NCI-H345 treated with DMSO at 0.1 percent for 48 hours (cell line): ENCODE measurements around the gene DDX17.

Source experiments
- DNase-seq: peaks from one replicate; lab custom pipeline; 2025; ENCODE audit not compliant: unreplicated experiment; lab: John Stamatoyannopoulos, UW

The DDX17 gene

DNA sequence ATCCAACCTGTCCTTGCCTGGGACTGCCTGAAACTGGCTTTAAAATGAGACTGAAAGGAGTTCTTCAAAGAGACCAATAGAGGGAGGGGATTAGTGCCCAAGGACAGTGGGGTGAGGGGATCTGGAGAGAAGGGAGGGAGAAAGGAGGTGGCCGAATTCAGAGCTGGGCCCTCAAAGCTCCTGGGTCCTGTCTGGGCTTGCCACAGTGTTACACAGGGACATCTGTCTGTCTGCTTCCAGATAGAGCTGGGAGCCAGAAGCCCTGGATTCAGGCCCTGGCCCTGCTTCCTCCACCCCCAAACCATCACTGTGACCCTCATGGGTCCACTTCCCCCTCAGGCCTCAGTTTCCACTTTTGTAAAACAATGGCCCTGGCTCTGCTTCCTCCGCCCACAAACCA, 54.7 kb downstream of the DDX17 start:
- DNase-seq: no peak

DNA sequence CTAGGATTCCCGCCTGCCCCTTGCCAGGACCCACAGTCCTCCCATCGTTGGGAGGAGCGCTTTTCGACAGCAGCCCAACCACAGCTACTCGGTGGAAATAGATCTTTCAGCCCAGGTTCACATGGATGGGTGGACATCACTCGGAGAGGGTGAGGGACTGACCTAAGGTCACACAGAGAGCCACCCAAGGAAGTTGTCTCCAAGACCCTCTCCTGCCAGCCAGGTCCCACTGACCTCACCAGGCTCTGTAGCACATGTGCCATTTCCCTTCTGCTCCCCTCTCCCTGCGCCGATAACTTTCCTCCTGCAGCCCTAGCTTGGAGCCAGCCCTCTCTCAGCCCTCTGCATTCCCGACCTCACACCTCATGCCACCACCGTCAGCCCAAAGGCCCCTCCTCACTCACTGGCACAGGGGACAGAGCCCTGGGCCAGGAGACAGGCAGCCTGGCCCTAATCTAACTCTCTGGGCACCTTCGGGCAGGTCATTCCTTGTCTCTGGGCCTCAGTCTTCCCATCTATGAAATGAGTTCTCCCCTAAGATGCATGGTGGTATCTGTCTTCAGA, 55.8 kb downstream of the DDX17 start:
- DNase-seq: no peak

DNA sequence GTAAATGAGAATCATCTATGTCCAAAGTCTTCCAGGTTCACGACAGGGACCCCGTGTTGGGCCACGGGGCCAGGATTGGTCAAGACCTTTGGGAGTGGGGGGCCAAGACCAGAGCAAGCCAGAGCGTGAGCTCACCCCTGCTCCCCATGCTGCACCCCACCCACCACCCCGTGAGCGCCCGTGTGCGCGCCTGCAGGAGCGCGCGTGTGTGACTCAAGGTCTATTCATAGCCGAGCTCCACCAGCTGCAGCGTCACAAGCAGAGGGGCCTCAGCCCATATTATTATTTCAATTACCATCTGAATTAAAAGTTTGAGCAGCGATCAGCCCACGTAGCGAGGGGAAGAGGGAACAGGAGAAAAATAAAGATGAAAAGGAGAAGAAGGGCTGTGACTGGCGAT, 56.3 kb downstream of the DDX17 start:
- DNase-seq: no peak

DNA sequence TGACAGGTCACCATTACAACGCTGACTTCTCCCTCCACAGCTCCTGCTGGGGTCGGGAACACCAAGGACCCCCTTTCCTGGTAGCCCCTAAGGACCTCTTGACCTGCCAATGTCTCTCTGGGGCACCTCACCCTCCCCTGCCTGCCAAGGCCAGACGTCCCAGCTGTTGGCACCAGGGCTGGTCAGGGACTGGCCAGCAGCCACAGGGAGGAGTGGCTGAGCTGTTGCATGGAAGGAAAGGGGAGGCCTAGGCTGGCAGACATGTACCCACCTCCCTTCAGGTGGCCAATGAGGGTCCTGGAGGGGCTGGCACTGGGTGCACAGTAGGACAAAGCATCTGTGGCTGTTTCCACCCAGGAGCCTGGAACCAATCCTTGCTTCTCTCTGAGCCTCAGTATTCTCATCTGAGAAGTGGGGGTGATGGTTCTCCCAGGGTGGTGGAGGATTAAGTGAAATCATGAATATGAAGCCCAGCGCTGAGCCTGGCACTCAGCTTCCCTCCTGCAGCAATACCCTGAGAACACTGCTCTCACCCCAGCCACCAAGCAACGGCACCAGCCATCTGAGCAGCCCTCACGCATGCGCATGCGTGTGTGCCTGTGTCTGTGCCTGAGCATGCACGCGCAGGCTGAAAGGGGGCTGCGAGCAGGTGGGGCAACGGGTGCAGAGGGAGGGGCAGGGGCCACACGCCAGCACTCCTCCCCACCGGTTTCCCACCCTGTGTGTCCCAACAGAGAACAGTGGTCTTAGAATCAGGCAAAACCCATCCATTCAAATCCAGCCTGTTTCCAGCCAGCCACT, 57.0 kb downstream of the DDX17 start:
- no peak for DNase-seq

DNA sequence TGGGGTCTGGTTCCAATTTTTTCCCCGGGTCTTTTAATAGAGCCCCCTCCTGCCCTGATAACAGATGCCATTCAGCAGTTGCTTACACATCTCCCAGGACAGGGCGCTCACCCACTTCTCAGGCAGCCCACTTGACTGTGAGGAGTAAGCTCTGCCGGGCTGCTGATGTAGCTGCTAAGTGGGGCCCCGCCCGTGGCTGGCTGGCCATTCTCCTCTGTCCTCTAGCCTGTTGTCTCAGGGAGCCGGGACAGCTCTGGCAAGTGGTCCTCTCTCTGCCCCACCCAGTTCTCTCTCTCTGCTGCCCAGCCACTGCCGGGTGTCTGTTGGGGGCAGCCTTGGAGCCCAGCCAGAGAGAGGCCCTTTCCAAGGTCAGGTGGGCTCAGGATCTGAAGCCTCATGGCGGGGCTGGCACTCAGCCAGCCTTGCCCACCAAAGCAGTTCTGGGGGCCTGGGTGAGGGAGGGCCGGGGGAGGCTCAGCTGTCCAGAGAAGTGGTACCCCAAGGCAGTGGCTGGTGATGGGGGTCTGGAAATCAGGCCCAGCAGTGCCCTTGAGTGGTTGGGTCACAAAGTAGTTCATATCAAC, 60.0 kb downstream of the DDX17 start:
- no peak for DNase-seq

DNA sequence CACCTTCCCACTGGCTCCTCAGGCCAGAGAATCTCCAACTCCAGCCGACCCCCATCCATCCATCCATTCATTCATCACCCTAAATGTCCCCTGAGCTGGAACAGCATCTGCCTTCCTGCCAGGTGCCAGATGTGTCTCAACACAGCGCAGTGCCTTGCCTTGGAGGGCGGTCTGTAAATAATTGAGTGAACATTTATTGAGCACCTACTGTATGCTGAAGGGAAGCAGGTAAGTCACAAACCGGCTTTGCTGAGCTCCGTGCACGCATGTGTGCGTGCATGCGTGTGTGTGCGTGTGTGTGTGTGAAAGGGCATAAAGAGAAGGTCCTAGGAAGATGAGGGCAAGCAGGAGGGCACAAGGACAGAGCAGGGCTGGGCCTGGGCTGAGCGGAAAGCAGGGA, 61.3 kb downstream of the DDX17 start:
- no peak for DNase-seq

DNA sequence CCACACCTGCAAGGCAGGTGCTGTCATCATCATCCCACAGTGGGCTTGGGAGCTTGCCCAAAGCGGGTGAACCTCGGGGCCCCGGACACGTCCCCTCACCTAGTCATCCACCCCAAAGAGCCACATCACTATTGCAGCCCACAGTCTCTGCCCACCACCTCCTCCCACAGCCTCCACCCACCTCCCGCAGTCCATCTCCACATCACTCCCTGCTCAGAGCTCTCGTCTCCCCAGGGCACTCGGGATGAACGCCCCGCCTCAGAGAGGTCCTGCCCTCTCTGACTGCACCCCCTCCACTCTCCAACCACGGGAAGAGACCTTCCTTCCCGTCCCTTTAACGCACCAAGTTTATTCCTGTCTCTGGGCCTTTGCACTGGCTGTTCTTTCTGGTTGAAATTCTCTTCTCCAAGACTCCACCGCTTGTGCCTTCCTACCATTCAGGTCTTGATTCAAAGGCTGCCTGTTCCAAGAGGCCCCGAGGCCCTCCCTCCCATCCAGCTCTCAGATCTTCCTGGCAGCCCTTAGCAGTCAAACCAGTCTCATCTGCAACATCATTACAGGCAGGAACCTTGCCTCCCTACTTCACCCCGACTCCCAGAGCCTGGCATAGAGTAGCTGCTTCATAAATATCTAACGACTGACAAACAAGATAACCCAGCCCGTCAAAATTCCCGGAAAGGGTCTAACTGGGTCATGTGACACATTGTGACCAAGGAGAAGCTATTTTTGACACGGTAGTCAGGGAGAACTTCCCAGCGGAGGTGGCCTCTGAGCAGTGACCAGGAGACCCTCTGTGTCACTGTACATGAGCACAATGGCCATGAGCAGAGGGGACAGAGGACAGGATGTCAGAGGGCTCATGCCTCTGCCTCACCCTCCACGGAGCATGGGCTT, 62.2 kb downstream of the DDX17 start:
- no peak for DNase-seq

DNA sequence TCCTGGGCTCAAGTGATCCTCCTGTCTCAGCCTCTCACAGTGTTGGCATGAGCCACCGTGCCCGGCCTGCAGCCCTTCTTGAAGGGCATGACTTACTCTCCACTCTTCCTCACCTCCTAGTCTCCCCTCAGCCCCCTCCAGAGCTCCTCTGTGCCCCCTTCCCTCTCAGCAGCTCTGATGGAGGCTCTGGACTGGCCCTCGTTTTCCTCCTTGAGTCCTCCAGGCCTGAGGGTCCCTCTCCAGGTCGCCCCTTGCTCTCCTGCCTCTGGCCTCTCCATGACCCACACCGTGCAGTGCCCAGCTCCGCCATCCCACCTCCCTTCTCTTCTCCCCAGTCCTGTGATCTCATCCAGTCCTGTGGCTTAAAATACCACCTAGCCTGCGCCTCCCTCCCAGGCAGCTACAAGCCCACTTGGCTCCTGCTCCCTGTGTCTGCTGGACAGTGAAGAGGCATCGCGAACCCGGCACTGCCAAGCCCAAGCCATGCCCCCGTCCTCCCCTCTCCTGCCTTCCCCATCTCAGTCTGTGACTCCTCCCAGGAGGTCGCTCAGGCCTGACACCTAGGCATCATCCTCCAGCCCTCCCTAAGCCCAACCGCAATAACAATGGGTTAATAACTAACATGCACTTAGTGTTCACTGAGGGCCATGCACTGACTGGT, 63.0 kb downstream of the DDX17 start:
- no peak for DNase-seq

DNA sequence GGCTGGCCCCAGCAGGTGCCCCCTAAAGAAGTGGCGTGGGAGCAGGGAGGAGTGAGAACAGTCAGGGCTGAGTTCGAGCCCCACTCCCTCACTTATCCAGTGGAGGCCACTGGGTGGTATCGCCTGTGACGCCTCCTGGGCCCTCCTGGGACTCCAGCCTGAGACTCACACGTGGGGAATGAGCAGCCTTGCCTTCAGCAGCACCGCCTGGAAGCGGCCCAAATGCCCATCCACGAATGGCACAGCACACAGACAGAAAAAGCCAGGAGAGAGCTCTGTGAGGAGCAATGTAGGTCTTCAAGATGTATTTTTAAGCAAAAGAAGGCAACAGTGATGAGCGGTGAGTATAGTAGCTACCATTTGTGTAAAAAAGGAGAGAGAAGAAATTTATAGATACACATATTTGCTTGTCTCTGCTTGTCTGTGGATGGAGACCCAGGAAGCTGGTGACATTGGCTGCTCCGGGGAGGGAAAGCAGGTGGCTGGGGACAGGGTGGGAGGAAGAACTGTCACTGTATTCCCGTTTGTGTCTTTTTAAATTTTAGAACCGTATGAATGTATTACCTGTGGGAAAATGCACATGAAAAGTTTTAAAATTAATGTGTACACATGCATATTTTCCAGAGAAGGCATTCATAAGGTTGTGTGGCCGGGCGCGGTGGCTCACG, 64.4 kb downstream of the DDX17 start:
- no peak for DNase-seq

DNA sequence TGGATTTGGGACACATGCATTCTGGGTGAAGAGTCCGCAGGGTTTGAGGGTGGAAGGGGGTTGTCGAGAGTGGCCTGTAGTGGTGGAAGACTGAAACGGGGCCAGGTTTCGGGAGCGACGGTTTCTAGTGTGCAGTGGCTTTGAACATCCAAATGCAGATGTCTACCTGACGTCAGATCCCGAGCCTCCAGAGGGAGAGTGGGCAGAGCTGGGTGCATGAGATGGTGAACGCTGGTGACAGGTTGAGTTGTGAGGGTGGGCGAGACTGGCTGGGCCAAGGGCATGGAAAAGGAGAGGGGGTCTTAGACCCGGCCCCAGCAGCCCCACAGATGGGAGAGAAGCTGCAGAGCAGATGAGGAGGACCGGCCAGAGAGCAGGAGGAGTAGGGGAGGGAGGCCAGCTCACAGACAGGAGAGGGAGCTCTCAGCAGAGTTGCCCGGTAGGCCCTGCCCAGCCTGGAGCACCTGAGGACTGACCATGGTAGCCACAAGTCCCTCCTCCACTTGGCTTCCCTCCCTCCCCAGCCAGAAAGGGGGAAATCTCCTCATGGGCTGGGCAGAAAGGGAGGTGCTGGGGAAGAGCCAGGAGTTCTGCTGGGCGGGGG, 65.3 kb downstream of the DDX17 start:
- DNase-seq: no peak

DNA sequence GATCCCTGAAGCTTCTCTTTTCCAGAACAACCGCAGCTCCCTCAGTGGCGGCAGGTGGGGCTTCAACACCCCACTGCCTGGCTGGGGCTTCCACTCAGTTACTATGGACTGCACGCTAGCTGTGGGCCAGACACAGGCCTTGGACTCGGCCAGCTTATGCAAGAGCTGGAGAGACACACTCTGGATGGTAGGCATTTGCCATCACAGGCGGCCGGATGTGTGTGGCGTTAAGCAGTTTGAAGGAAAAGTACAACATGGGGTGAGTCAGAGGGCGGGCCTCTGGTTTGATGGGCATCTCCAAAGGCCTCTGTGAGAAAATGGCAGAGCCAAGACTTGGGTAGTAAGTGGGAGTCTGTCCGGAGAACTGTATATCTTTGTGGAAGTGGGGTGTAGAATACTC, 68.7 kb downstream of the DDX17 start:
- DNase-seq: no peak

DNA sequence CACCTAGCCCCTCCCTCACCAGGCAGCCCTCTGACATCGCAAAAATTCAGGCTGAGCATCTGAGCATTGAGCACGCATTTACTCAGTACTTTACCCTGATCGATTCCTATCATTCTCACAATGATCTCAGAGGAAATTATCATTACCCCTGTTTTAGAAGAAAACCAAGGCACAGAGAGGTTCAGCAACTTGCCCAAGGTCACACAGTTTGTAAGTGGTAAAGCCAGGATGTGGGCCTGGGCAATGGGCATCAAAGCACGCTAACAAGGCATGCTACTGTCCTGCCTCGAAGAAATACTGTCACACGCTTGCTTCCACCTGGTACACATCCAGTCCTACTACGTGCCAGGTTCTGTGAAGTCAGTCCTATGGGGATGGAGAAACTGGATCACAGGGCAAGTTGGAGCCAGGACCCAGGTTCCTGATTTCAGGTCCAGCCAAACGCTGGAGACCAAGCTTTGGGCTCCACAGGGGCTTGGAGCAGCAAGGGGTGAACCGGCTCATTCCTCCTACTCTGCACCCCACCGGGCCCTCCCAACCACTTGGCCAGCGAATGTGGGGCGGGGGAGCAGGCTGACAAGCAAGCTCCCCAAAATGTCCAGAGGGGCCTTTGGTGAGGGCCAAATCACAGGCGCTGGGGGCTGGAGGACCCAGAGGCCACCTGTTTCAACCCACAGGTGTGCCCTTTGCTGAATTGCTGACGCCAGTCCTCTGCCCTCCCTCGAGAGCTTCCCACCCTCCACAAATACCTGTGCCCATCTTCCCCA, 69.3 kb downstream of the DDX17 start:
- no peak for DNase-seq

DNA sequence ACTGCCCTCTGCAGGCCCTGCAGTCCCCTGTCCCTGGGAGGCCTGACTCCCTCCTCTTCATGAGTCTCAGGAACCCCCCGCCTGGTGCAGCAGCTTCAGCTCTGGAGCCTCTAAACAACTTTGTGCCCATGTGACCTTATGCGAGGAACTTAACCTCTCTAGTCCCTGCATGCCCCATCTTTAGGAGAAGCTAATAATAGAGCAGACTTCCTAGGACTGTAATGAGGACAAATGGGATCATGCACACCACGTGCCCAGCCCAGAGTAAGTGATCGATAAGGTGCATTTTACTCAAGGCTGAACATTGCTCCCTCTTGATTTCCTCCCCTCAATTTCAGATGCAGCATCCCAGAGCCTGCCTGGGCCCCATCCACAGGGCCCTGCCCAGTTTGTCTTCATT, 70.1 kb downstream of the DDX17 start:
- no peak for DNase-seq

DNA sequence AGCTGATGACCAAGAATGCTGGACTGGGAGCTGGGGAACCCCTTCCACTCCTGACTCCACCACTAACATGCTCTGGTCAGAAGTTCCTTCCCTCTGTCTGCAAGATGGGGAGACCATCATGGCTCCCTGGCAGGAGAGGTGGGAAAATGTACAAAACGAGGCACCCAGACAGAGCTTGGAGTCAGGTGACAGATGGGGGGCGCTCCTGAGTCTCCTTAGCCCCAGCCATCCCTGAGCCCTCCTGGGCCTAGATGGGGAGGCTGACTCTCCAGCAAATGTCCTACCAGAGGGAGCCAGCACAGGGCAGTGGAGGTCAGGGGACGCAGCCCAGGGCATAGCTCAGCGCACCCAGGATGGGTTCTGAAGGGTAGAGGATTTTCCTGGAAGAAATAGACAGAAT, 71.1 kb downstream of the DDX17 start:
- DNase-seq: no peak

DNA sequence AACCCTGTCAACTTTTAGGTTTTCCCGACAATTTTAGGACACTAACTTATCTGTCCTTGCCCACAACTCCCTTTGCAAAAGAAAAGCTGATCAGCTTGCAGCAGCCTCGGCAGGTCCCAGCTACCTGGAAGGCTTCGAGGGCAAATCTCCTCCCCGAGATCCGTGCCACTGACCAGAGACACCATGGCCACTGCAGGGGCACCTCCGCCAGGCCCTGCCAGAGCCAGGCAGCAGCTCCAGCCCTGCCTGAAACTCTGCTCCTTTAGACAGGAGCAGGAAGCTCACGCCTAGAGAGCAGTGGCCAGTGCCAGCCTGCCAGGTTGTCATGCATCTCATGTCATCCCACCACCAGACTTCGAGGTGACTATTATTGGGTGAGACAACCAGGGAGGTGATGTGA, 72.2 kb downstream of the DDX17 start:
- DNase-seq: no peak
